Endodermal cell (in vitro differentiated cells): ENCODE results near the gene DUT. TPM values are rescaled to one million over a fixed set of nuclear protein-coding genes. Genes with fewer than 3 reads are reported as not detected.

ENCODE experiments used
- DNase-seq: peaks from one replicate; pipeline ENCODE4 v3.0.0-alpha.2; 2017
- H3K27ac ChIP-seq: 2 replicates; pipeline ENCODE4 v1.5.1; 2013; ENCODE audit warnings: mild to moderate bottlenecking, low read depth, low read length, moderate library complexity
- H3K27me3 ChIP-seq: 2 replicates; pipeline ENCODE4 v1.6.1; 2013; ENCODE audit warnings: mild to moderate bottlenecking, low read length, moderate library complexity; ENCODE audit not compliant: insufficient read depth, control insufficient read depth, poor library complexity, severe bottlenecking
- H3K36me3 ChIP-seq: 2 replicates; pipeline ENCODE4 v1.7.0; 2013; ENCODE audit warnings: mild to moderate bottlenecking, low read length, moderate library complexity; ENCODE audit not compliant: control insufficient read depth, insufficient read depth
- H3K4me1 ChIP-seq: one replicate; pipeline ENCODE4 v1.7.0; 2013; ENCODE audit warnings: low read length; ENCODE audit not compliant: control insufficient read depth, insufficient read depth
- H3K4me3 ChIP-seq: 2 replicates; pipeline ENCODE4 v1.5.1; 2013; ENCODE audit warnings: mild to moderate bottlenecking, low read length, moderate library complexity
- H3K9ac ChIP-seq: 2 replicates; pipeline ENCODE4 v1.6.1; 2013; ENCODE audit warnings: mild to moderate bottlenecking, low read length, moderate library complexity; ENCODE audit not compliant: poor library complexity, severe bottlenecking; ENCODE audit errors: extremely low read depth
- H3K9me3 ChIP-seq: 2 replicates; pipeline ENCODE4 v1.6.1; 2013; ENCODE audit warnings: mild to moderate bottlenecking, low read length, moderate library complexity; ENCODE audit not compliant: control insufficient read depth
- H3K27ac Mint-ChIP-seq: 2 replicates; pipeline ENCODE4 v1.8.0; 2020; ENCODE audit warnings: mixed read lengths
- H3K27me3 Mint-ChIP-seq: 2 replicates; pipeline ENCODE4 v1.8.0; 2021; ENCODE audit warnings: mild to moderate bottlenecking, mixed read lengths; ENCODE audit not compliant: insufficient read depth
- H3K36me3 Mint-ChIP-seq: 2 replicates; pipeline ENCODE4 v1.8.0; 2020; ENCODE audit warnings: low read depth, mixed read lengths
- H3K4me1 Mint-ChIP-seq: 2 replicates; pipeline ENCODE4 v1.8.0; 2020; ENCODE audit warnings: mixed read lengths
- H3K4me3 Mint-ChIP-seq: 2 replicates; pipeline ENCODE4 v1.8.0; 2020; ENCODE audit warnings: mild to moderate bottlenecking, moderate library complexity, mixed read lengths
- H3K9me3 Mint-ChIP-seq: 2 replicates; pipeline ENCODE4 v1.8.0; 2020; ENCODE audit warnings: mild to moderate bottlenecking, mixed read lengths
- CTCF ChIP-seq: fragments of 200-600 bp; sonication (generic); conservative IDR thresholded peaks from 2 replicates; pipeline ENCODE4 v1.5.0; 2021; ENCODE audit warnings: antibody characterized with exemption, mild to moderate bottlenecking
- WGBS, 2 experiments: methylation state at CpG; one replicate each; pipeline versions ENCODE4 v1.1.5 to v1.1.7; 2013; ENCODE audit warnings: missing lambda C conversion rate in 2 of 2, mixed read lengths in 1 of 2; ENCODE audit not compliant: insufficient coverage in 1 of 2, insufficient read length in 1 of 2; 5-methylcytosine and 5-hydroxymethylcytosine counted together
- total RNA-seq, 2 donors: library from RNA; stranded (reverse); fragmentation: NEBNext Ultra II Directional in 1 of 2; extraction: Animal tissue kit (Norgen Biotek cat#: 25700) in 1 of 2; gene quantifications; 2 replicates in 1 of 2; 3 replicates in 1 of 2; pipeline ENCODE4 v1.2.1, GENCODE V29; 2021

DUT gene
- total RNA-seq, 2 donors from 2014 or later: 70.9 to 74.2 TPM

GRCh38 chr15:48366584-48367312 is 35.5 kb downstream of the DUT start:
- 82 to 89% methylated on average over 3 to 4 of the region's 4 CpGs for WGBS, 2 experiments
- Histone ChIP-seq H3K4me3 (no peak overlapping the region), H3K9me3 (no peaks in the 10 kb centered on the region), H3K36me3 (no peaks in the 10 kb centered on the region), H3K9ac (no peak overlapping the region), H3K4me1 (no peaks in the 10 kb centered on the region), H3K27ac (no peak overlapping the region), H3K27me3 (no peaks in the 10 kb centered on the region)
- Mint-ChIP-seq H3K27ac (no peak overlapping the region), H3K4me3 (no peak overlapping the region), H3K9me3 (no peaks in the 10 kb centered on the region), H3K27me3 (no peaks in the 10 kb centered on the region), H3K36me3 (no peaks in the 10 kb centered on the region), H3K4me1 (no peaks in the 10 kb centered on the region)
- DNase-seq: no peak
- TF ChIP-seq CTCF: no peak

GRCh38 chr15:48367483-48367882 is 36.3 kb downstream of the DUT start:
- no peak overlapping the region for H3K9ac ChIP-seq
- no peaks in the 10 kb centered on the region for H3K4me1 Mint-ChIP-seq
- no peaks in the 10 kb centered on the region for H3K4me1 ChIP-seq
- no peak overlapping the region for H3K27ac Mint-ChIP-seq
- WGBS, 2 experiments: 90 to 100% methylated on average over 1 to 3 of the region's 3 CpGs
- no peaks in the 10 kb centered on the region for H3K9me3 ChIP-seq
- no peak overlapping the region for H3K4me3 ChIP-seq
- H3K27ac ChIP-seq: no peak overlapping the region
- H3K9me3 Mint-ChIP-seq: no peaks in the 10 kb centered on the region
- no peak for TF ChIP-seq CTCF
- no peaks in the 10 kb centered on the region for H3K36me3 Mint-ChIP-seq
- DNase-seq: no peak
- H3K4me3 Mint-ChIP-seq: no peak overlapping the region
- H3K36me3 ChIP-seq: no peaks in the 10 kb centered on the region
- no peaks in the 10 kb centered on the region for H3K27me3 ChIP-seq
- no peaks in the 10 kb centered on the region for H3K27me3 Mint-ChIP-seq

GRCh38 chr15:48370460-48370859 is 39.2 kb downstream of the DUT start:
- no peak for TF ChIP-seq CTCF
- peaks cover 8% of the 10 kb centered on the region for H3K27me3 Mint-ChIP-seq
- no peaks in the 10 kb centered on the region for H3K4me1 ChIP-seq

More at GRCh38 chr15:48370460-48370859, 39.2 kb downstream of the DUT start:
- Histone ChIP-seq H3K9me3 (no peaks in the 10 kb centered on the region), H3K27ac (no peak overlapping the region), H3K4me3 (no peak overlapping the region), H3K27me3 (no peaks in the 10 kb centered on the region), H3K36me3 (no peaks in the 10 kb centered on the region), H3K9ac (no peak overlapping the region)
- DNase-seq: no peak
- Mint-ChIP-seq H3K4me1 (no peaks in the 10 kb centered on the region), H3K9me3 (no peaks in the 10 kb centered on the region), H3K36me3 (no peaks in the 10 kb centered on the region), H3K4me3 (no peak overlapping the region), H3K27ac (no peak overlapping the region)
- 88% methylated on average over 2 to 3 of the region's 3 CpGs for WGBS, 2 experiments
